A673 (cell line): ENCODE results near the gene CDH4. TPM values are rescaled to one million over a fixed set of nuclear protein-coding genes. Genes with fewer than 3 reads are reported as not detected.

Source experiments
- BruUV-seq: library from RNA; stranded (reverse); fragments of 400-500 nt; replicated peaks from 2 replicates; lab custom pipeline; 2021; lab: Mats Ljungman, UMichigan
- CTCF ChIA-PET: fragments of 300-600 bp; sonication (Branson Sonifier 250); formaldehyde crosslinking; loops from one replicate; lab custom pipeline; 2022; ENCODE audit warnings: antibody characterized with exemption; lab: Charles Lee
- POLR2A ChIA-PET: fragments of 300-600 bp; sonication (Branson Sonifier 250); formaldehyde crosslinking; loops from one replicate; lab custom pipeline; 2022; ENCODE audit warnings: antibody characterized with exemption; ENCODE audit not compliant: low non-redundant PET; lab: Charles Lee
- DNase-seq: peaks from one replicate; pipeline ENCODE4 v3.0.0-alpha.2; 2015; ENCODE audit warnings: low spot score
- H3K27ac ChIP-seq: fragments of 200-600 bp; sonication (generic); 2 replicates; pipeline ENCODE4 v1.5.1; 2016; ENCODE audit warnings: mixed run types, low read depth, mild to moderate bottlenecking, mixed read lengths, antibody characterized with exemption, low read length; ENCODE audit not compliant: poor library complexity, severe bottlenecking
- H3K27me3 ChIP-seq: fragments of 200-600 bp; sonication (generic); replicated peaks from 2 replicates; pipeline ENCODE4 v1.6.1; 2017; ENCODE audit warnings: mixed run types, low read depth, mild to moderate bottlenecking, mixed read lengths, antibody characterized with exemption, low read length; ENCODE audit not compliant: insufficient read depth, poor library complexity
- H3K36me3 ChIP-seq: fragments of 200-600 bp; sonication (generic); 2 replicates; pipeline ENCODE4 v1.6.1; 2016; ENCODE audit warnings: mixed run types, mild to moderate bottlenecking, mixed read lengths, antibody characterized with exemption, low read length; ENCODE audit not compliant: insufficient read depth, poor library complexity, severe bottlenecking
- H3K4me1 ChIP-seq: fragments of 200-600 bp; sonication (generic); 2 replicates; pipeline ENCODE4 v1.6.1; 2017; ENCODE audit warnings: mixed run types, mild to moderate bottlenecking, mixed read lengths, antibody characterized with exemption, low read length; ENCODE audit not compliant: insufficient read depth, poor library complexity, severe bottlenecking
- H3K4me3 ChIP-seq: fragments of 200-600 bp; sonication (generic); 2 replicates; pipeline ENCODE4 v1.5.1; 2016; ENCODE audit warnings: low read depth, mixed run types, mild to moderate bottlenecking, mixed read lengths, low read length; ENCODE audit not compliant: poor library complexity, severe bottlenecking
- H3K9me3 ChIP-seq: fragments of 200-600 bp; sonication (generic); 2 replicates; pipeline ENCODE4 v1.6.1; 2016; ENCODE audit warnings: mixed run types, low read depth, mild to moderate bottlenecking, mixed read lengths, antibody characterized with exemption, low read length; ENCODE audit not compliant: poor library complexity, severe bottlenecking
- EZH2 ChIP-seq: fragments of 200-600 bp; sonication (generic); IDR thresholded peaks from 2 replicates; pipeline ENCODE4 v1.6.1; 2017; ENCODE audit warnings: borderline replicate concordance, low read depth, mild to moderate bottlenecking, mixed read lengths, antibody characterized with exemption, low read length; ENCODE audit not compliant: poor library complexity, severe bottlenecking
- intact Hi-C: fragments of 100-400 bp; cut with micrococcal nuclease; formaldehyde crosslinking; loops from one replicate; pipeline ENCODE4 v1.10.0; 2022; ENCODE audit not compliant: unreplicated experiment
- total RNA-seq: library from RNA; stranded (reverse); gene quantifications from 2 replicates; pipeline ENCODE4 v1.2.3, GENCODE V29; 2021
- TF ChIP-seq, protein P1 (sequence below): fragments of 300-800, 200-600 bp; sonication (generic); conservative IDR thresholded peaks from 2 replicates; pipeline ENCODE4 v1.5.1; 2017; ENCODE audit warnings: low read depth, mild to moderate bottlenecking, antibody characterized with exemption, low read length, moderate library complexity, mixed read lengths

Gene CDH4
- total RNA-seq, 1 experiment from 2014 or later, result 8.3 TPM

DNA sequence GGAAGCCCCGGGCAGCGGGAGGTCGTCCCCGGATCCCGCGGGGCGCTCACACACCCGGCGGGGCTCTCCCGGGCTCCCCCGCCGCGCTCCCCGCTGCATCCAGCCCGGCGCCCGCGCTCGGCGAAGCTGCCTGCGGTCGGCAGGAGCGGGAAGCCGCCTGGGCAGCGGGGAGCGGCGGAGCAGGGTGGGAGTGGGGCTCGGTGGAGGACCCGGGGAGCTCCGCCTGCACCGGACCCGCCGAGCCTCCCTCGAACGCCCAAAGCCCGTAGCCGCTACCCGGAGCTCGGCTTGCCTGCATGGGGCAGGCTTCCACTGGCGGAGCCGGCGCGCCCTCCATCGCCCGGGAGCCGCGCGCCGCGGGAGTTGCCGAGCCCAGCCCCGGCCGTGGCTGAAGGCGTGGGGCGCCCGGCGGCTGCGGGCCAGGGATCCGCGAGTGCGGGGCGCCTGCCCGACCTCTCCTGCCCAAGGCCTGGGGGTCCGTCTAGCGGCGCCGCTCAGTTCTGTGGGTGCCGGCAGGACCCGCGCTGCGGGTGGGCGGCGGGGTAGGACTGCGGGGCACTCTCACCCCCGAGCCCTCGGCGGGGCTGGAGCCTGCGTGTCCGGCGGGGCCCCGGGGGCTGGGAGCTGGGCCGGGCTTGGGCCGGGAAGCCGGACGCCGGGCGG, 671 bp downstream of the CDH4 start:
- H3K36me3 ChIP-seq, result no peaks in the 10 kb centered on the region
- peak overlapping the region; percentile 57 for H3K27ac ChIP-seq
- BruUV-seq, result no TSS peak
- POLR2A ChIA-PET, result no interaction called here
- DNase-seq, result peak; percentile 24
- peaks cover 42% of the 10 kb centered on the region for H3K27me3 ChIP-seq
- H3K9me3 ChIP-seq, result no peaks in the 10 kb centered on the region
- intact Hi-C loops, result loop anchor here (1.0 to 10.0 kb wide), 2 partner anchors 20 to 1038 kb away; no protein-coding TSS in a partner anchor
- H3K4me1 ChIP-seq, result peaks cover 17% of the 10 kb centered on the region
- CTCF ChIA-PET, result no interaction called here
- peak overlapping the region; percentile 62 for H3K4me3 ChIP-seq
- TF ChIP-seq EZH2, result no peak
- TF ChIP-seq, protein P1, sequence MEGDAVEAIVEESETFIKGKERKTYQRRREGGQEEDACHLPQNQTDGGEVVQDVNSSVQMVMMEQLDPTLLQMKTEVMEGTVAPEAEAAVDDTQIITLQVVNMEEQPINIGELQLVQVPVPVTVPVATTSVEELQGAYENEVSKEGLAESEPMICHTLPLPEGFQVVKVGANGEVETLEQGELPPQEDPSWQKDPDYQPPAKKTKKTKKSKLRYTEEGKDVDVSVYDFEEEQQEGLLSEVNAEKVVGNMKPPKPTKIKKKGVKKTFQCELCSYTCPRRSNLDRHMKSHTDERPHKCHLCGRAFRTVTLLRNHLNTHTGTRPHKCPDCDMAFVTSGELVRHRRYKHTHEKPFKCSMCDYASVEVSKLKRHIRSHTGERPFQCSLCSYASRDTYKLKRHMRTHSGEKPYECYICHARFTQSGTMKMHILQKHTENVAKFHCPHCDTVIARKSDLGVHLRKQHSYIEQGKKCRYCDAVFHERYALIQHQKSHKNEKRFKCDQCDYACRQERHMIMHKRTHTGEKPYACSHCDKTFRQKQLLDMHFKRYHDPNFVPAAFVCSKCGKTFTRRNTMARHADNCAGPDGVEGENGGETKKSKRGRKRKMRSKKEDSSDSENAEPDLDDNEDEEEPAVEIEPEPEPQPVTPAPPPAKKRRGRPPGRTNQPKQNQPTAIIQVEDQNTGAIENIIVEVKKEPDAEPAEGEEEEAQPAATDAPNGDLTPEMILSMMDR, result no peak

DNA sequence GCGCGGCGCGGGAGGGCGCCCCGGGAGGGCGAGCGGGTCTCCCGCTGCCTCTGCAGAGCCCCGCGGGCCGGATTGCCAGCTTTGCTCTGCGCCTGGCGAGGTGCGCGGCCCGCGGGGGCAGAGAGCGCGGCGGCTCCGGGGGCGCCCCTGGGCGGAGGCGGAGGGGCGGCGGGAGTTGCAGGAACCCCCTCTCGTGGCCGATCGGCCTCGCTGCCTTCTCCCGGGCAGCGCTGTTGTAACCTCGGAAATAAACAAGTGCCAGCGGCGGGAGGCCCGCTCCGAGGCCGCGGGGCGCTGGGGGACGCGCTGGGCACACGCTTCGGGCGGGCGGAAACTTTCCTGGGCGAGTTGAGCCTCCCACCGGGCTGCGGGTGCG, 1.2 kb downstream of the CDH4 start:
- Histone ChIP-seq H3K27me3 (peaks cover 38% of the 10 kb centered on the region), H3K4me3 (peak overlapping the region; percentile 62), H3K4me1 (peaks cover 17% of the 10 kb centered on the region), H3K36me3 (no peaks in the 10 kb centered on the region), H3K27ac (peak overlapping the region; percentile 57), H3K9me3 (no peaks in the 10 kb centered on the region)
- TF ChIP-seq, protein P1, result peak; percentile 30; the same call in 1 of the 2 replicates
- TF ChIP-seq EZH2, result no peak
- CTCF ChIA-PET, result no interaction called here
- BruUV-seq, result no TSS peak
- peak; percentile 60 for DNase-seq
- POLR2A ChIA-PET, result no interaction called here
- intact Hi-C loops, result loop anchor here (10.0 kb wide), 1 partner anchor 1038 kb away; no protein-coding TSS in a partner anchor

DNA sequence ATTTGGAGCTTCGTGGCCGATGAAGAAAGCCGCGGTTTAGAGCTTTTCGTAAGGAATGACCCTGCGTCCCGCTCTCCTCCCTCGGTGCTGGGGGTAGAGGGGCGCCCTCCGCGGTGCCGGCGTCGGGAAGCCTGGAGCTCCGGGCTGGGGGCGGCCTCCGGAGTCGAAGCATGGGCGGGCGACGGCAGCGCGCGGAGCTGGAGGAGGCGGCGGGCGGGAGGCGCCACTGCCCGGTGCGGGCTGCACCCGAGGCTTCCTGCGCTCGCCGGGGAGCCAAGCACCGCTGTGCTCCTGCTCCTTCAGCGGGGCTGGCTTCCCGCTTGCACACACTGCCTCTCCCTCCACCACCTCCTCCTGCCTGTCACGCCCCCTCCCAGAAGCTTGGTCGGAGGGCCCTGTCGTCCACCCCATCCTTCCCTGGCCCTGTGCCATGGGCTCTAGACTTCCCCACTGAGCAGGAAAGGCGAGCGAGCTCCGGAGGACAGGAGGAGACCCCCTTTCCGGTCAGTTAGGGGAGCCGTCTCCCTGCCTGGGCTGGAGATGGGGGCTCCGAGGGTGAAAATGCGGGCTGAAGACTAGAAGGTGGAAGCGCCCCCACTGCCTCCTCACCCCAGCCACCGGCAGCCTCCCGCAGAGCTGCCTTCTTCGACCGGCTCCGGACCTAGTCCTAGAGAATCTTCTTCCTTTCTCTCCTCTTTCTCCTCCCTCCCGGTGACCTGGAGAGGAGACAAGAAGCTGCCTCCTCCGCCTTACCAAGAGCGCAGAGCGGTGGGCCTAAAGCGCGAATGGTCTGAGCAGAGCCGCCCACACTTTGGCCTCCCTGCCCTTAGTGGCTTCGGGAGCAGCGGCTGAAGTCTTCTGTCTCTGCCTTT, 1.8 kb downstream of the CDH4 start:
- DNase-seq, result peak; percentile 54
- intact Hi-C loops, result loop anchor here (10.0 kb wide), 1 partner anchor 1039 kb away; no protein-coding TSS in a partner anchor

More for the DNA sequence above, 1.8 kb downstream of the CDH4 start:
- BruUV-seq, result no TSS peak
- TF ChIP-seq EZH2, result peak; percentile 70
- TF ChIP-seq, protein P1, result no peak
- H3K27me3 ChIP-seq, result peaks cover 38% of the 10 kb centered on the region
- ChIA-PET POLR2A (no interaction called here), CTCF (no interaction called here)
- H3K4me1 ChIP-seq, result peaks cover 17% of the 10 kb centered on the region
- peak overlapping the region; percentile 57 for H3K27ac ChIP-seq
- H3K36me3 ChIP-seq, result no peaks in the 10 kb centered on the region
- H3K9me3 ChIP-seq, result no peaks in the 10 kb centered on the region
- H3K4me3 ChIP-seq, result peak overlapping the region; percentile 62
